Progenitor cell of endocrine pancreas (in vitro differentiated cells): Measurements from ENCODE around the gene BIRC2. TPM values are rescaled to one million over a fixed set of nuclear protein-coding genes. Genes with fewer than 3 reads are reported as not detected.

Source experiments
- DNase-seq: peaks from one replicate; pipeline ENCODE4 v3.0.0; 2021; ENCODE audit warnings: low spot score; ENCODE audit not compliant: unreplicated experiment
- H3K27ac Mint-ChIP-seq: 2 replicates; pipeline ENCODE4 v1.8.0; 2021; ENCODE audit warnings: mild to moderate bottlenecking, moderate library complexity, mixed read lengths
- H3K27me3 Mint-ChIP-seq: 2 replicates; pipeline ENCODE4 v1.8.0; 2021; ENCODE audit warnings: mixed read lengths
- H3K36me3 Mint-ChIP-seq: 2 replicates; pipeline ENCODE4 v1.8.0; 2022; ENCODE audit warnings: mixed read lengths; ENCODE audit not compliant: insufficient read depth
- H3K4me1 Mint-ChIP-seq: 2 replicates; pipeline ENCODE4 v1.8.0; 2021; ENCODE audit warnings: low read depth, mixed read lengths
- H3K4me3 Mint-ChIP-seq: 2 replicates; pipeline ENCODE4 v1.8.0; 2021; ENCODE audit warnings: low read depth, mild to moderate bottlenecking, moderate library complexity, mixed read lengths
- H3K9me3 Mint-ChIP-seq: 2 replicates; pipeline ENCODE4 v1.8.0; 2021; ENCODE audit warnings: low read depth, mixed read lengths
- CTCF ChIP-seq: fragments of 200-600 bp; sonication (generic); IDR thresholded peaks from one replicate; pipeline ENCODE4 v1.5.0; 2021; ENCODE audit warnings: antibody characterized with exemption, mild to moderate bottlenecking; ENCODE audit not compliant: unreplicated experiment
- total RNA-seq: library from RNA; stranded (reverse); gene quantifications from 2 replicates; pipeline ENCODE4 v1.2.1, GENCODE V29; 2021

Gene BIRC2
- total RNA-seq, 1 donor from 2014 or later: 66.3 TPM

GRCh38 chr11:102389253-102389652 lies 42.2 kb downstream of the BIRC2 start:
- TF ChIP-seq CTCF: no peak
- DNase-seq: no peak
- no peak overlapping the region for H3K27ac Mint-ChIP-seq
- peaks cover 4% of the 10 kb centered on the region for H3K9me3 Mint-ChIP-seq
- no peaks in the 10 kb centered on the region for H3K27me3 Mint-ChIP-seq
- H3K36me3 Mint-ChIP-seq: peaks cover 32% of the 10 kb centered on the region
- peaks cover 27% of the 10 kb centered on the region for H3K4me1 Mint-ChIP-seq
- H3K4me3 Mint-ChIP-seq: no peak overlapping the region

GRCh38 chr11:102390667-102391465 lies 43.9 kb downstream of the BIRC2 start:
- Mint-ChIP-seq H3K4me3 (no peak overlapping the region), H3K27me3 (no peaks in the 10 kb centered on the region), H3K36me3 (peaks cover 31% of the 10 kb centered on the region), H3K4me1 (peaks cover 11% of the 10 kb centered on the region), H3K27ac (peak overlapping the region; percentile 72), H3K9me3 (peaks cover 4% of the 10 kb centered on the region)
- TF ChIP-seq CTCF: peak; percentile 73
- DNase-seq: no peak

GRCh38 chr11:102391549-102392237 lies 44.7 kb downstream of the BIRC2 start:
- H3K27me3 Mint-ChIP-seq: no peaks in the 10 kb centered on the region
- H3K36me3 Mint-ChIP-seq: peaks cover 30% of the 10 kb centered on the region
- no peak for TF ChIP-seq CTCF
- H3K9me3 Mint-ChIP-seq: peaks cover 4% of the 10 kb centered on the region
- peaks cover 4% of the 10 kb centered on the region for H3K4me1 Mint-ChIP-seq
- no peak overlapping the region for H3K27ac Mint-ChIP-seq
- no peak for DNase-seq
- H3K4me3 Mint-ChIP-seq: no peak overlapping the region

GRCh38 chr11:102393272-102393730 lies 46.3 kb downstream of the BIRC2 start:
- peaks cover 1% of the 10 kb centered on the region for H3K4me1 Mint-ChIP-seq
- H3K27me3 Mint-ChIP-seq: no peaks in the 10 kb centered on the region
- peaks cover 2% of the 10 kb centered on the region for H3K9me3 Mint-ChIP-seq
- peaks cover 26% of the 10 kb centered on the region for H3K36me3 Mint-ChIP-seq
- no peak overlapping the region for H3K4me3 Mint-ChIP-seq
- no peak for DNase-seq
- peak overlapping the region; percentile 65 for H3K27ac Mint-ChIP-seq
- no peak for TF ChIP-seq CTCF

- Mint-ChIP-seq H3K4me1 (no peaks in the 10 kb centered on the region), H3K27ac (peak overlapping the region; percentile 56), H3K4me3 (no peak overlapping the region), H3K27me3 (no peaks in the 10 kb centered on the region), H3K9me3 (no peaks in the 10 kb centered on the region), H3K36me3 (peaks cover 17% of the 10 kb centered on the region)
- DNase-seq: no peak
- TF ChIP-seq CTCF: no peak
These were observed 48.8 kb downstream of the BIRC2 start for GRCh38 chr11:102395720-102396393.
